GM23338 (cell line): ENCODE measurements around the gene L3MBTL4. TPM values are rescaled to one million over a fixed set of nuclear protein-coding genes. Genes with fewer than 3 reads are reported as not detected.

Source experiments
- ATAC-seq: fragments of 200-7000 bp; cut with Tn5 transposase; 3 replicates; pipeline ENCODE4 v1.9.1; 2020
- DNase-seq: peaks from one replicate; pipeline ENCODE4 v3.0.0-alpha.2; 2015; ENCODE audit warnings: low spot score
- H2AFZ ChIP-seq: fragments of 200-600 bp; sonication (generic); 2 replicates; pipeline ENCODE4 v1.8.0; 2016; ENCODE audit warnings: antibody characterized with exemption, mild to moderate bottlenecking, moderate library complexity
- H3F3A ChIP-seq: fragments of 200-600 bp; sonication (generic); replicated peaks from 2 replicates; pipeline ENCODE4 v1.8.0; 2017; ENCODE audit warnings: antibody characterized with exemption, mixed run types, low read depth
- H3K27ac ChIP-seq: fragments of 200-600 bp; sonication (generic); 2 replicates; pipeline ENCODE4 v1.6.1; 2016; ENCODE audit warnings: low read depth
- H3K27me3 ChIP-seq: fragments of 200-600 bp; sonication (generic); 2 replicates; pipeline ENCODE4 v1.8.0; 2016; ENCODE audit warnings: mild to moderate bottlenecking, mixed run types, moderate library complexity; ENCODE audit not compliant: insufficient read depth
- H3K36me3 ChIP-seq: fragments of 200-600 bp; sonication (generic); 2 replicates; pipeline ENCODE4 v1.8.0; 2016; ENCODE audit warnings: mild to moderate bottlenecking; ENCODE audit not compliant: insufficient read depth
- H3K4me1 ChIP-seq: fragments of 200-600 bp; sonication (generic); 2 replicates; pipeline ENCODE4 v1.8.0; 2016; ENCODE audit warnings: mild to moderate bottlenecking, moderate library complexity; ENCODE audit not compliant: insufficient read depth
- H3K4me2 ChIP-seq: fragments of 200-600 bp; sonication (generic); 2 replicates; pipeline ENCODE4 v1.7.1; 2017; ENCODE audit warnings: mixed run types
- H3K4me3 ChIP-seq: fragments of 200-600 bp; sonication (generic); 2 replicates; pipeline ENCODE4 v1.6.1; 2016; ENCODE audit warnings: mixed run types
- H3K79me2 ChIP-seq: fragments of 200-600 bp; sonication (generic); replicated peaks from 2 replicates; pipeline ENCODE4 v1.8.0; 2017; ENCODE audit warnings: mild to moderate bottlenecking; ENCODE audit not compliant: insufficient read depth
- H3K9me2 ChIP-seq: fragments of 200-600 bp; sonication (generic); 2 replicates; pipeline ENCODE4 v1.8.0; 2017; ENCODE audit not compliant: insufficient read depth
- H4K20me1 ChIP-seq: fragments of 200-600 bp; sonication (generic); replicated peaks from 2 replicates; pipeline ENCODE4 v1.8.0; 2017; ENCODE audit warnings: mild to moderate bottlenecking; ENCODE audit not compliant: insufficient read depth
- H3K27ac Mint-ChIP-seq: 2 replicates; pipeline ENCODE4 v1.8.0; 2020; ENCODE audit warnings: inconsistent platforms, mild to moderate bottlenecking, moderate library complexity, mixed read lengths
- H3K27me3 Mint-ChIP-seq: 3 replicates; pipeline ENCODE4 v1.8.0; 2022; ENCODE audit warnings: low read depth, mild to moderate bottlenecking, moderate library complexity, mixed read lengths, inconsistent platforms; ENCODE audit not compliant: insufficient read depth, poor library complexity
- H3K36me3 Mint-ChIP-seq: 3 replicates; pipeline ENCODE4 v1.8.0; 2021; ENCODE audit warnings: low read depth, mild to moderate bottlenecking, inconsistent platforms, moderate library complexity, mixed read lengths
- H3K4me1 Mint-ChIP-seq: 3 replicates; pipeline ENCODE4 v1.8.0; 2020; ENCODE audit warnings: mild to moderate bottlenecking, inconsistent platforms, mixed read lengths
- H3K4me3 Mint-ChIP-seq: 3 replicates; pipeline ENCODE4 v1.8.0; 2021; ENCODE audit warnings: moderate library complexity, mild to moderate bottlenecking, inconsistent platforms, mixed read lengths
- H3K9me3 Mint-ChIP-seq: 3 replicates; pipeline ENCODE4 v1.8.0; 2020; ENCODE audit warnings: moderate library complexity, mild to moderate bottlenecking, inconsistent platforms, mixed read lengths
- CTCF ChIP-seq, 2 experiments: fragments of 200-600 bp in 1 of 2; sonication (generic) in 1 of 2; conservative IDR thresholded peaks; 2 replicates each; pipeline versions ENCODE4 v1.5.1 to v1.6.1; 2016 to 2017; ENCODE audit warnings: antibody characterized with exemption in 2 of 2, low read depth in 2 of 2, mild to moderate bottlenecking in 2 of 2, moderate library complexity in 1 of 2
- EZH2phosphoT487 ChIP-seq: fragments of 200-600 bp; sonication (generic); IDR thresholded peaks from one replicate; pipeline ENCODE4 v1.8.1; 2018; ENCODE audit warnings: antibody characterized with exemption; ENCODE audit not compliant: unreplicated experiment
- JUNB ChIP-seq: IDR thresholded peaks from one replicate; pipeline ENCODE4 v1.6.1; 2016; ENCODE audit warnings: antibody characterized with exemption; ENCODE audit not compliant: unreplicated experiment
- NANOG ChIP-seq: IDR thresholded peaks from 2 replicates; pipeline ENCODE4 v1.6.1; 2016; ENCODE audit warnings: antibody characterized with exemption, borderline replicate concordance
- POLR2AphosphoS5 ChIP-seq: IDR thresholded peaks from 2 replicates; pipeline ENCODE4 v1.6.1; 2016; ENCODE audit warnings: antibody characterized with exemption, low read depth
- REST ChIP-seq: IDR thresholded peaks from one replicate; pipeline ENCODE4 v1.6.1; 2018; ENCODE audit warnings: antibody characterized with exemption; ENCODE audit not compliant: unreplicated experiment
- ZNF114 ChIP-seq: fragments of 250-450 bp; sonication (Bioruptor Pico); IDR thresholded peaks from 2 replicates; pipeline ENCODE4 v1.5.0; 2020; ENCODE audit warnings: mild to moderate bottlenecking, moderate library complexity
- ZNF331 ChIP-seq: fragments of 250-450 bp; sonication (Bioruptor Pico); IDR thresholded peaks from 2 replicates; pipeline ENCODE4 v1.5.0; 2020; ENCODE audit warnings: low read depth, mild to moderate bottlenecking, moderate library complexity
- ZNF462 ChIP-seq: fragments of 250-450 bp; sonication (Bioruptor Pico); IDR thresholded peaks from 2 replicates; pipeline ENCODE4 v1.5.0; 2020; ENCODE audit warnings: mild to moderate bottlenecking, moderate library complexity
- polyA plus RNA-seq: library from polyadenylated mRNA; unstranded; fragments of >200 nt; fragmentation: Nextera tagmentation; extraction: Ambion mirVana; gene quantifications from 2 replicates; pipeline ENCODE4 v1.2.1, GENCODE V29; 2016
- total RNA-seq: library from RNA; depleted of rRNA; stranded (reverse); fragments of >200 nt; shearing (Covaris generic); gene quantifications from 2 replicates; pipeline ENCODE4 v1.2.3, GENCODE V29; 2014

L3MBTL4 gene
- total and polyA plus RNA-seq, 2 experiments from 2014 or later: 0.48 to 2.8 TPM

GRCh38 chr18:6198585-6198984 lies 216.1 kb downstream of the L3MBTL4 start (continued):
- no peak for TF ChIP-seq REST

- Histone ChIP-seq H3K4me1 (no peaks in the 10 kb centered on the region), H3K27ac (no peak overlapping the region), H3K4me3 (no peak overlapping the region), H3K27me3 (no peaks in the 10 kb centered on the region), H4K20me1 (no peaks in the 10 kb centered on the region), H3K36me3 (no peaks in the 10 kb centered on the region), H3K4me2 (no peak overlapping the region), H3F3A (no peaks in the 10 kb centered on the region), H3K79me2 (no peaks in the 10 kb centered on the region), H3K9me2 (no peaks in the 10 kb centered on the region), H2AFZ (no peak overlapping the region)
- no peak overlapping the region for H3K27ac Mint-ChIP-seq
- no peak for TF ChIP-seq CTCF (conservative IDR thresholded peaks at IDR 0.05; ENCODE audit: low read depth in 2 of 2)
- TF ChIP-seq ZNF462 (CRISPR knock-in tag): no peak
- no peak for TF ChIP-seq ZNF331 (CRISPR knock-in tag)
- TF ChIP-seq ZNF114: no peak
- no peak for TF ChIP-seq JUNB
- TF ChIP-seq POLR2AphosphoS5: no peak
- TF ChIP-seq NANOG: no peak
- TF ChIP-seq REST: no peak
- no peak for TF ChIP-seq EZH2phosphoT487
- peaks cover 2% of the 10 kb centered on the region for H3K27me3 Mint-ChIP-seq
- no peak overlapping the region for H3K4me3 Mint-ChIP-seq
- no peak for ATAC-seq
- no peaks in the 10 kb centered on the region for H3K4me1 Mint-ChIP-seq
- no peaks in the 10 kb centered on the region; the same call in 2 of the 3 replicates for H3K9me3 Mint-ChIP-seq
- no peak for DNase-seq
- H3K36me3 Mint-ChIP-seq: no peaks in the 10 kb centered on the region
Measured at GRCh38 chr18:6194640-6195039, 220.1 kb downstream of the L3MBTL4 start.
